HG02973 (cell line): ENCODE measurements around the gene CDC25B.
A peak's percentile ranks its signal among the peaks of the same experiment; 100 is the strongest.

Source experiments
- ATAC-seq: cut with Tn5 transposase; IDR thresholded peaks from one replicate; pipeline ENCODE4 v1.9.1; 2021; ENCODE audit warnings: moderate library complexity; ENCODE audit not compliant: unreplicated experiment

The CDC25B gene

GRCh38 chr20:3763671-3764601, 32.2 kb upstream of the CDC25B start:
- ATAC-seq, result no peak

- ATAC-seq, result no peak
Measured at GRCh38 chr20:3764659-3765058, 31.5 kb upstream of the CDC25B start.

DNA sequence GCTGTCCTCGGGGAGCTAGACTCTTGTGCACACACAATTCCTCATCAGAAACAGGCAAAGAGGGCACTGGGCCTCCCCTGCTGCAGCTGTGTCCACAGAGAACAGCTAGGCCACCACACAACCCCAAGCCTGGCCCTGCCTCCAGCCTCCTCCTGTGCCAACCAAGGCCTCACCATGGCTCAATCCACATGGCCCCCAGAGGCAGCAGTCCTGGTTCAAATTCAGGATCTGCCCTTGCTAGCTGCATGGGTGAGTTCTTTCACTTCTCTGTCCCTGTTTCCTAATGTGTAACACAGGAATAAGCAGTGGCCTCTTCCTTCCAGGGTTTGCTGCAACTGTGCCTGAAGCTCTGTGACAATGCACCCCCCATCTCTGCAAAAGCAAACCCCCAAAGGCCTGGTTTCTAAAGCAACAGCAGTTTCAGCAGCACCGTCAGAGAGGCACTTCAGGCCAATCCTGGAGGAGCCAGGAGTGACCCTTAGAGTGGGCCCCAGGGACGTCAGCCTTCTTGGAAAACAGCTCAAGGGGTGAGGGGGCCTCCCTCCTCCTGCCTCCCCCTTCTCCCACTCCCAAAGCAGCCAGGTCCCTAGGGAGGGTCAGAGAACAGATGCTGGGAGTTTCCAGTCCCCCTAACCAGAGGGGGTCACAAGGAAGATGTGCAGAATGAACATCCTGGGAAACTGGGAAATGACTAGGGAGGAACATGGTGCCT, 30.8 kb upstream of the CDC25B start:
- no peak for ATAC-seq

DNA sequence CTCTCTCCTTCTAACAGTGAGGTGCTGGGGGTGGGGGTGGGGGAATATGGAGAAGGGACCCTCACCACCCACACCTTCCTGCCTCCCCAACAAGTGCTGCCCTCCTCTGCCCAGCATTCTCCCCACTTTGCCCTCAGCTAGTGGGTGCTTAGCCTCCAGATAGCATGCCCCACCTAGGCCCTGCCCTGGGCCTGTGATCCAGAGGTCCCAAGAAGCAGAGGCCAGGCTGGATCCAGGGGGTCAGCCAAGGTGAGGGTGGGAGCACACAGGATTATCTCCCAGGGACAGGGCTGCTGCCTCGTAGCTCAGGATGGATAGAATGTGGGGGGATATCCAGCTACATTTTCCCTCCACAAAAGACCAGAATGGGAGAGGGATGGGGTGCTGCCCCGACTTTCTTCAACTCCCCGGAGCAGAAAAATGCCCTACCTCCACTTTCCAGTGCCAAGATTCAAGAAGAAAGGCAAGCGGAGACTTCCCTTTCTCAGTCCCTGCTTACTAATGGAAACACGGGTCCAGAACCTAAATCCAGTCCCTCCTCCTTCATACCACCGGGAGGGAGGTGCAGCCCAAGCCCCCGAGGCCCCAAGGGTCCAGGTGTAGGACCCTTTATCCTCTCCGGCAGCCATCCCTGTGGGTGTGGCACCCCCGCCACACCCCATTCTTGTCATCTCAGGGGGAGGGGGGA, 29.5 kb upstream of the CDC25B start:
- ATAC-seq, result no peak

DNA sequence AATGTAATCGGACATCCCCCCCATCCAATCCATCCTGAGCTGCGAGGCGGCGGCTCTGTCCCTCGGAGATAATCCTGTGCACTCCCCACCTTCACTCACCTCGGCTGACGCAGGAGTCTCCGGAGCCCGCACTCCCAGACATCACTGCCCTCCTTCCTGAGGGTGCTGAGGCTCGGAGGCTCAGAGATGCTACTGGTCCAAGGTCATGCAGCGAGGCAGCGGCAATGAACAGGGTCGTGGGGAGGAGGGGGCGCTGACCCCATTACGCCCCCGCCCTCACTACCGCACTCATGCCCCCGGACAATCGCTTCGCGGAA, 29.0 kb upstream of the CDC25B start:
- ATAC-seq, result no peak

- peak; percentile 88 for ATAC-seq
Measured at GRCh38 chr20:3767427-3768341, 28.4 kb upstream of the CDC25B start, which contains the start of gene ADISSP. Gene ADISSP, minus strand, starts transcription at chr20:3767753. Its CDS starts 7,653 bp downstream, at chr20:3760100.

GRCh38 chr20:3768342-3769130, 27.6 kb upstream of the CDC25B start:
- peak; percentile 26 for ATAC-seq

- ATAC-seq, result no peak
Measured at GRCh38 chr20:3771552-3772058, 24.5 kb upstream of the CDC25B start.

- no peak for ATAC-seq
Measured at GRCh38 chr20:3775457-3776108, 20.5 kb upstream of the CDC25B start.

DNA sequence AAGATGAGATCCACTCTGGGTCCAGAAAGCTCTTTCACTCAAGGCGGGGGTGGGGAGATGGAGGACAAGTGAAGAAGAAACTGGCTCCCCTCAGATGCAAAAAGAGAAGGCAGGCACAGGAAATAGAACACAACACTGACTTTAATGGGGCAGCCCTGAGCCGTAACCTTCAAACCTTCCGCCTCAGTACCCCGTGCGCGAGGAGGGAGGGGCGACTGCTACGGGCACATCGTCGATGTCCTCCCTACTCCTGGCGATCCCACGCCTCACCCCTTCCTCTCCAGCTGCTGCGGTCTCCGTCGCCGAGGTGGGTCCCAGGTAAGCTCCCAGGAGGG, 18.8 kb upstream of the CDC25B start:
- no peak for ATAC-seq

DNA sequence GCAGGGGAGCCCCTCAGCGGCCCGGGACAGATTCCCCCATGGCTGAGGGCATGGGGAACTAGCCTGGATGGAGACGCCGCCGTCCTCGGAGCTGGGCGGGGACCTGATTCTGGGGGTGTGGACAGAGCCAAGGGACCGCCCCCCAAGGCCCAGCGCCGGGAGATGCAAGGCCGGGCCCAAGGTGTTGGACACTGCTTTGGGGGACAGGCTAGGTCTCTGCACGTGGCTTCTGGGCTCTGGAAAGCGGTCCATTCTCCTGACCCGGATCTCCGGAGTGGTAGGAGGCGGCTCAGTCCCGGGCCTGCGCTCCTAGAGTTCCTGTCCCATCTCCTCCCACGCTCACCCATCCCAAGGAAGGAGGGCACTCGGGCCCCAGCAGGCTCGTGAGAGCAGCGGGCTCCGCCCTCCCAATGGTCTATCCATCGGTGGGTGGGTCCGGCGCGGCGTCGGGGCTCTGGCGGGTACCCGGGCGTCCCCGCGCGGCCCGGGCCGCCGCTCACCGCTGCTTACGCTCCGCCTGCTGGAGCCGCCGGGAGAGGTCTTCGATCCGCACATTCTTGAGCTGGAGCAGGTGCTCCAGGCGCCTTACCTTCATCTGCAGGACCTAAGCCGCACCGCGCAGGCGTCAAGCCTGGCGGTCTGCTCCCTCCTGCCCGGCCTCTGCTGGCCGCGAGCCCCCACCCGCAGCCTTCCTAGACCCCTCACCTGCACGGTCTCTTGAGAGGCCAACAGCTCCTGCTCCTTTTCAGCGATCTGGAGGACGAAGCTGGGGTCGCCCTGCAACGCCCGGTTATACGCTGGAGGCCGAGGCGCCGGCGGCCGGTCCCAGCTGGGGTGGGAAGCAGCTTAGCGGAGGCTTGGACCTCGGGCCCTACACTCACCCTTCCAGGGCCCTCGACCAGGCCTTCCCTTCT, 18.1 kb upstream of the CDC25B start:
- ATAC-seq, result no peak

GRCh38 chr20:3778976-3779375, 17.1 kb upstream of the CDC25B start:
- ATAC-seq, result no peak

DNA sequence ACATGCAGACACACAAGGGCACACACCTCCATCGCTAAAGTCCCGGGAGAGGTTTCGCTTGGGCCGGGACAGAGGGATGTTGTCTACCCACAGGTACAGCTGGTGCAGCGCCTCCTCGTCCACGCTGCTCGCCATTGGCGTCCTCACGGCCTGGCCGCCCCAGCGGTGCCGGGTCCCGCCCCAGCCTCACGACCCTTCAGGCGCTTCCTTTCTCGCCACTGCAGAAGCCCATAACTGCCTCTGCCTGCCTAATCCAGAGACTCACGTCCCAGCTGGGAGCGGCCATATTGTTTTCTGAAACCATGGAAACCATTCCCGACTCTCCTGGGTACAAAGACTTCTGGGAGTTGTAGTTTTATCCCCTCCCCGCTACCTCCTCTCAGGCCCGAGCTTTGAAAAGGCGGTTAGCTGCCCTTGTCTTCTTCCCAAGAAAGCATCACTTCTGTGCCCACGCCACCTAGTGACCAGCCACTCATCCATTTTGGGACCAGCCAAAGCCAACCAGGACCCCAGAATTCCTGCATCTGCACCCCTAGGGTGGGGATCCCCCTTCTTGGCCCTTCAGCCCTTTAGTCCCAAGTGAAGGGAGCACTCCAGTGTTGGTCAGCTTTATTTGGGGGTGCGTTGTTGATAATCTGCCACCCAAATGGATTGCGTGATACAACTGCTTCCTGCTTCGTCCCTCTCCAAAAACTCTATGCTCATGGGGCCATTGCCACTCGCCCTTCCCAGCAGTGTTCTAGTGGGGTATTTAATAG, 14.8 kb upstream of the CDC25B start, which contains the start of gene SPEF1:
TSS of gene SPEF1 (minus strand) at position 296 of the 758 bp plus-strand sequence. CDS start at position 135, 161 bp downstream.
- ATAC-seq, result no peak

DNA sequence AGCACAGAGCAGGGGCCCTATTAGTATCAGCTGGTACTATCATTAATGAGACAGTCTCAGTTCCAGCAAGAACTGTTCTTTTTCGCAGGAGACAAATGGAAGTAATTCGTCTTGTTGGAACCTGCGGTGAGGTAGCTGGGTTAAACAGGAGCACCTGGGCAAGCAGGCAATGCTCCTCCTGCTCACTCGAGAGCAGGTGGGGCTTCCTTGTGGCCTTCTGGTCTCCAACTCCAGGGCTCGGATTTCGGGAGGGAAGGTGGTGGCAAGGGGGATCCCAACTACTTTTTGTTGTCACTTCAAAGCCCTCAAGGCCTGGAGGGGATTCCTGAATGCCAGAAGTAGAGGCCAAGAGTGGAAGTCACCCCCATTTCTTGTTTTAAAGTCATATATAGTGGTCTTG, 13.5 kb upstream of the CDC25B start:
- ATAC-seq, result no peak

GRCh38 chr20:3783068-3783489, 13.0 kb upstream of the CDC25B start:
- no peak for ATAC-seq

DNA sequence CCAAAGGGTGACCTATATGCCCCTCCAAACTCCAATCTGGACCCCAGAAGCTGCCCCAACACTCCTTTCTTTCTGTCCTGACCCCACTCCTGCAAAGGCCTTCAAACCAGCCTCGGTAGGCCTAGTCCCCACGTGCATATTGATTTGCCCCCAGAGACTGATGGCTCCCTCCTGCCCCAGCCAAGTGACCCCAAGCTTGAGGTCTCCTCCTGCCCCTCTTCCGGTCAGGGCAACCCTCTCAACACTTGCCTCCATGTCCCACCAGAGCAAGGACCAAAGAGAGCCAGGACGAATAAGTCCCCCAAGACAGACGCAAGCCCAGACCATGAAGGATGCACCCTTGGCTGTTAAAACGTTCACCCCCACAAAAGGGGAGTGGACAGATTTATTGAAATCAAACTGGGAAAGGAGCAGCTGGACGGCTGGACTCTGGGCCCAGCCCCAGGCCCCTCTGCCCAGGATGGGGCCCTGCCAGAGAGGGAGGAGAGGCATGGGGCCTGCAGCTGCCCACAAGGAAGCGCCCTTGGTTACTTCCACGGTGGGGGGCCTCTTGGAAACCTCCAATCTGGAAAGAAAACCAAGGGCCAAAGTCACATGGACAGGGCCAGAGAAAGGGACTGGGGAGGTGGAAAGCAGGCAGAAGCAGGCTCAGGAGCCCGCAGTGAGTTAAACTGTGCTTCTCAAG, 12.5 kb upstream of the CDC25B start:
- ATAC-seq, result no peak
